Neural cell (in vitro differentiated cells): ENCODE measurements around the gene CCDC43. TPM values are rescaled to one million over a fixed set of nuclear protein-coding genes. Genes with fewer than 3 reads are reported as not detected.

Source experiments
- H2AFZ ChIP-seq: fragments of 200-600, 300-800 bp; sonication (generic), shearing (Covaris generic); 2 replicates; pipeline ENCODE4 v1.6.0; 2014; ENCODE audit warnings: low read depth, mild to moderate bottlenecking, antibody characterized with exemption, low read length, moderate library complexity
- H3F3A ChIP-seq: fragments of 200-600 bp; shearing (Covaris generic); 2 replicates; pipeline ENCODE4 v1.6.1; 2016; ENCODE audit warnings: mild to moderate bottlenecking, moderate library complexity, mixed read lengths, antibody characterized with exemption, low read length; ENCODE audit not compliant: insufficient read depth, poor library complexity, severe bottlenecking
- H3K27ac ChIP-seq: fragments of 200-600, 300-800 bp; sonication (generic), shearing (Covaris generic); 2 replicates; pipeline ENCODE4 v1.5.1; 2014; ENCODE audit warnings: mild to moderate bottlenecking, low read length, moderate library complexity
- H3K27me3 ChIP-seq: fragments of 300-800, 200-600 bp; sonication (generic), shearing (Covaris generic); 2 replicates; pipeline ENCODE4 v1.6.0; 2014; ENCODE audit warnings: mild to moderate bottlenecking, low read depth, low read length, moderate library complexity; ENCODE audit not compliant: insufficient read depth
- H3K36me3 ChIP-seq: fragments of 300-800, 200-600 bp; sonication (generic), shearing (Covaris generic); 2 replicates; pipeline ENCODE4 v1.5.1; 2014; ENCODE audit warnings: mild to moderate bottlenecking, antibody characterized with exemption, low read length, moderate library complexity; ENCODE audit not compliant: insufficient read depth
- H3K4me2 ChIP-seq: fragments of 300-800, 200-600 bp; sonication (generic), shearing (Covaris generic); 2 replicates; pipeline ENCODE4 v1.6.0; 2014; ENCODE audit warnings: mild to moderate bottlenecking, low read length
- H3K4me3 ChIP-seq: fragments of 300-800, 200-600 bp; sonication (generic), shearing (Covaris generic); 2 replicates; pipeline ENCODE4 v1.5.1; 2014; ENCODE audit warnings: mild to moderate bottlenecking, low read length, moderate library complexity
- H3K79me2 ChIP-seq: fragments of 200-600 bp; shearing (Covaris generic); replicated peaks from 2 replicates; pipeline ENCODE4 v1.6.0; 2014; ENCODE audit warnings: mild to moderate bottlenecking, low read length, moderate library complexity; ENCODE audit not compliant: insufficient read depth
- H3K9ac ChIP-seq: fragments of 300-800, 200-600 bp; sonication (generic), shearing (Covaris generic); 2 replicates; pipeline ENCODE4 v1.6.1; 2016; ENCODE audit warnings: mild to moderate bottlenecking, low read length, mixed read lengths
- H3K9me2 ChIP-seq: fragments of 200-600 bp; shearing (Covaris generic); 2 replicates; pipeline ENCODE4 v1.6.1; 2016; ENCODE audit warnings: mild to moderate bottlenecking, low read length, mixed read lengths; ENCODE audit not compliant: insufficient read depth
- H3K9me3 ChIP-seq: fragments of 200-600, 300-800 bp; sonication (generic), shearing (Covaris generic); 2 replicates; pipeline ENCODE4 v1.6.1; 2016; ENCODE audit warnings: mild to moderate bottlenecking, mixed run types, low read length, moderate library complexity, mixed read lengths
- H4K20me1 ChIP-seq: fragments of 200-600 bp; shearing (Covaris generic); 2 replicates; pipeline ENCODE4 v1.6.1; 2016; ENCODE audit warnings: mild to moderate bottlenecking, mixed run types; ENCODE audit not compliant: insufficient read depth
- EP300 ChIP-seq: fragments of 450-650 bp; conservative IDR thresholded peaks from 2 replicates; pipeline ENCODE4 v1.6.1; 2014; ENCODE audit warnings: antibody characterized with exemption, mild to moderate bottlenecking, moderate library complexity; ENCODE audit not compliant: poor library complexity, severe bottlenecking
- EZH2 ChIP-seq: fragments of 200-600, 300-800 bp; shearing (Covaris generic), sonication (generic); IDR thresholded peaks from 2 replicates; pipeline ENCODE4 v1.6.1; 2014; ENCODE audit warnings: antibody characterized with exemption, low read length, borderline replicate concordance, mild to moderate bottlenecking; ENCODE audit not compliant: insufficient read depth, poor library complexity, severe bottlenecking
- MXI1 ChIP-seq: fragments of 450-650 bp; conservative IDR thresholded peaks from 2 replicates; pipeline ENCODE4 v1.6.1; 2014; ENCODE audit warnings: antibody characterized with exemption, mild to moderate bottlenecking; ENCODE audit not compliant: poor library complexity, severe bottlenecking
- POLR2AphosphoS5 ChIP-seq: IDR thresholded peaks from 2 replicates; pipeline ENCODE4 v1.6.1; 2012
- RAD21 ChIP-seq: fragments of 450-650 bp; conservative IDR thresholded peaks from 2 replicates; pipeline ENCODE4 v1.6.1; 2014; ENCODE audit warnings: antibody characterized with exemption, mild to moderate bottlenecking, moderate library complexity
- SMC3 ChIP-seq: fragments of 450-650 bp; conservative IDR thresholded peaks from 2 replicates; pipeline ENCODE4 v1.6.1; 2014; ENCODE audit warnings: antibody characterized with exemption, mild to moderate bottlenecking, moderate library complexity; ENCODE audit not compliant: poor library complexity
- TAF1 ChIP-seq: IDR thresholded peaks from 2 replicates; pipeline ENCODE4 v1.6.1; 2012; ENCODE audit warnings: low read depth
- polyA plus RNA-seq: library from polyadenylated mRNA; depleted of rRNA; stranded (reverse); fragments of >200 nt; gene quantifications from 2 replicates; pipeline ENCODE4 v1.2.3, GENCODE V29; 2014
- TF ChIP-seq, protein P1 (sequence below): IDR thresholded peaks from 2 replicates; pipeline ENCODE4 v1.6.1; 2012; ENCODE audit warnings: borderline replicate concordance
- TF ChIP-seq, protein P2 (sequence below): fragments of 450-650 bp; IDR thresholded peaks from 2 replicates; pipeline ENCODE4 v1.5.1; 2014; ENCODE audit warnings: antibody characterized with exemption, mild to moderate bottlenecking, moderate library complexity; ENCODE audit not compliant: poor library complexity, severe bottlenecking

CCDC43 gene
- polyA plus RNA-seq, 1 donor from 2014 or later = 53.3 TPM

- no peaks in the 10 kb centered on the region for H3K36me3 ChIP-seq
- no peaks in the 10 kb centered on the region for H3K27me3 ChIP-seq
- H3K27ac ChIP-seq = no peak overlapping the region
- no peaks in the 10 kb centered on the region for H3F3A ChIP-seq
- no peak for TF ChIP-seq MXI1
- TF ChIP-seq, protein P1, sequence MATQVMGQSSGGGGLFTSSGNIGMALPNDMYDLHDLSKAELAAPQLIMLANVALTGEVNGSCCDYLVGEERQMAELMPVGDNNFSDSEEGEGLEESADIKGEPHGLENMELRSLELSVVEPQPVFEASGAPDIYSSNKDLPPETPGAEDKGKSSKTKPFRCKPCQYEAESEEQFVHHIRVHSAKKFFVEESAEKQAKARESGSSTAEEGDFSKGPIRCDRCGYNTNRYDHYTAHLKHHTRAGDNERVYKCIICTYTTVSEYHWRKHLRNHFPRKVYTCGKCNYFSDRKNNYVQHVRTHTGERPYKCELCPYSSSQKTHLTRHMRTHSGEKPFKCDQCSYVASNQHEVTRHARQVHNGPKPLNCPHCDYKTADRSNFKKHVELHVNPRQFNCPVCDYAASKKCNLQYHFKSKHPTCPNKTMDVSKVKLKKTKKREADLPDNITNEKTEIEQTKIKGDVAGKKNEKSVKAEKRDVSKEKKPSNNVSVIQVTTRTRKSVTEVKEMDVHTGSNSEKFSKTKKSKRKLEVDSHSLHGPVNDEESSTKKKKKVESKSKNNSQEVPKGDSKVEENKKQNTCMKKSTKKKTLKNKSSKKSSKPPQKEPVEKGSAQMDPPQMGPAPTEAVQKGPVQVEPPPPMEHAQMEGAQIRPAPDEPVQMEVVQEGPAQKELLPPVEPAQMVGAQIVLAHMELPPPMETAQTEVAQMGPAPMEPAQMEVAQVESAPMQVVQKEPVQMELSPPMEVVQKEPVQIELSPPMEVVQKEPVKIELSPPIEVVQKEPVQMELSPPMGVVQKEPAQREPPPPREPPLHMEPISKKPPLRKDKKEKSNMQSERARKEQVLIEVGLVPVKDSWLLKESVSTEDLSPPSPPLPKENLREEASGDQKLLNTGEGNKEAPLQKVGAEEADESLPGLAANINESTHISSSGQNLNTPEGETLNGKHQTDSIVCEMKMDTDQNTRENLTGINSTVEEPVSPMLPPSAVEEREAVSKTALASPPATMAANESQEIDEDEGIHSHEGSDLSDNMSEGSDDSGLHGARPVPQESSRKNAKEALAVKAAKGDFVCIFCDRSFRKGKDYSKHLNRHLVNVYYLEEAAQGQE = no peak
- no peak for TF ChIP-seq POLR2AphosphoS5
- TF ChIP-seq, protein P2, sequence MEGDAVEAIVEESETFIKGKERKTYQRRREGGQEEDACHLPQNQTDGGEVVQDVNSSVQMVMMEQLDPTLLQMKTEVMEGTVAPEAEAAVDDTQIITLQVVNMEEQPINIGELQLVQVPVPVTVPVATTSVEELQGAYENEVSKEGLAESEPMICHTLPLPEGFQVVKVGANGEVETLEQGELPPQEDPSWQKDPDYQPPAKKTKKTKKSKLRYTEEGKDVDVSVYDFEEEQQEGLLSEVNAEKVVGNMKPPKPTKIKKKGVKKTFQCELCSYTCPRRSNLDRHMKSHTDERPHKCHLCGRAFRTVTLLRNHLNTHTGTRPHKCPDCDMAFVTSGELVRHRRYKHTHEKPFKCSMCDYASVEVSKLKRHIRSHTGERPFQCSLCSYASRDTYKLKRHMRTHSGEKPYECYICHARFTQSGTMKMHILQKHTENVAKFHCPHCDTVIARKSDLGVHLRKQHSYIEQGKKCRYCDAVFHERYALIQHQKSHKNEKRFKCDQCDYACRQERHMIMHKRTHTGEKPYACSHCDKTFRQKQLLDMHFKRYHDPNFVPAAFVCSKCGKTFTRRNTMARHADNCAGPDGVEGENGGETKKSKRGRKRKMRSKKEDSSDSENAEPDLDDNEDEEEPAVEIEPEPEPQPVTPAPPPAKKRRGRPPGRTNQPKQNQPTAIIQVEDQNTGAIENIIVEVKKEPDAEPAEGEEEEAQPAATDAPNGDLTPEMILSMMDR = no peak
- no peak for TF ChIP-seq RAD21
- no peak for TF ChIP-seq SMC3
- no peak for TF ChIP-seq EP300
- TF ChIP-seq TAF1 = no peak
- TF ChIP-seq EZH2 = no peak
- H3K9ac ChIP-seq = no peak overlapping the region
- H3K9me3 ChIP-seq = no peaks in the 10 kb centered on the region
- no peaks in the 10 kb centered on the region for H3K9me2 ChIP-seq
- no peak overlapping the region for H2AFZ ChIP-seq
- no peak overlapping the region for H3K4me2 ChIP-seq
- H4K20me1 ChIP-seq = no peaks in the 10 kb centered on the region
- no peaks in the 10 kb centered on the region for H3K79me2 ChIP-seq
- H3K4me3 ChIP-seq = no peak overlapping the region
Measured at GRCh38 chr17:44736551-44737240, 47.1 kb upstream of the CCDC43 start.

- Histone ChIP-seq H3K27me3 (no peaks in the 10 kb centered on the region), H3K9ac (no peak overlapping the region), H3K27ac (no peak overlapping the region), H3K36me3 (no peaks in the 10 kb centered on the region), H4K20me1 (no peaks in the 10 kb centered on the region), H2AFZ (no peak overlapping the region), H3F3A (no peaks in the 10 kb centered on the region), H3K79me2 (no peaks in the 10 kb centered on the region), H3K9me2 (no peaks in the 10 kb centered on the region), H3K4me3 (no peak overlapping the region), H3K9me3 (no peaks in the 10 kb centered on the region), H3K4me2 (no peak overlapping the region)
- TF ChIP-seq SMC3 (no peak), TAF1 (no peak), RAD21 (no peak), EZH2 (no peak), MXI1 (no peak), EP300 (no peak)
- TF ChIP-seq, protein P2 = no peak
Measured at GRCh38 chr17:44734272-44734671, 44.7 kb upstream of the CCDC43 start.
